Suppressor macrophage treated with lipopolysaccharide for 4 hours (primary cell): Measurements from ENCODE around the gene SLC38A1.
"Not testable (repeated sequence)": the region's sequence is repeated elsewhere in the genome, so short reads cannot be mapped to it uniquely, and the experiment has no call there.

Source experiments
- DNase-seq: peaks from one replicate; pipeline ENCODE4 v3.0.0-alpha.2; 2020

Gene SLC38A1

GRCh38 chr12:46201284-46201789 is 67.5 kb downstream of the SLC38A1 start:
- DNase-seq: no peak

GRCh38 chr12:46200551-46200950 is 68.3 kb downstream of the SLC38A1 start:
- DNase-seq: no peak

- no peak for DNase-seq
Measured at GRCh38 chr12:46198913-46199312, 69.9 kb downstream of the SLC38A1 start.

GRCh38 chr12:46197883-46198282 is 71.0 kb downstream of the SLC38A1 start:
- DNase-seq: no peak

GRCh38 chr12:46190533-46190932 is 78.3 kb downstream of the SLC38A1 start:
- not testable (repeated sequence) for DNase-seq

GRCh38 chr12:46188170-46188569 is 80.7 kb downstream of the SLC38A1 start:
- DNase-seq: no peak

- DNase-seq: no peak
Measured at GRCh38 chr12:46187023-46187422, 81.8 kb downstream of the SLC38A1 start.

GRCh38 chr12:46186088-46186487 is 82.8 kb downstream of the SLC38A1 start:
- no peak for DNase-seq

- DNase-seq: no peak
Measured at GRCh38 chr12:46185686-46186085, 83.2 kb downstream of the SLC38A1 start.

GRCh38 chr12:46184798-46185595 is 83.8 kb downstream of the SLC38A1 start:
- no peak for DNase-seq

GRCh38 chr12:46183112-46183511 is 85.7 kb downstream of the SLC38A1 start:
- no peak for DNase-seq

GRCh38 chr12:46181465-46181864 is 87.4 kb downstream of the SLC38A1 start:
- no peak for DNase-seq

GRCh38 chr12:46179693-46180452 is 89.0 kb downstream of the SLC38A1 start:
- DNase-seq: no peak

GRCh38 chr12:46177837-46178608 is 90.8 kb downstream of the SLC38A1 start:
- no peak for DNase-seq

GRCh38 chr12:46177025-46177424 is 91.8 kb downstream of the SLC38A1 start:
- DNase-seq: peak; percentile 23

GRCh38 chr12:46174919-46175318 is 93.9 kb downstream of the SLC38A1 start:
- no peak for DNase-seq

GRCh38 chr12:46174061-46174662 is 94.7 kb downstream of the SLC38A1 start:
- DNase-seq: peak; percentile 12

GRCh38 chr12:46168426-46168825 is 100.4 kb downstream of the SLC38A1 start:
- DNase-seq: no peak

- DNase-seq: no peak
Measured at GRCh38 chr12:46167412-46167811, 101.4 kb downstream of the SLC38A1 start.

- no peak for DNase-seq
Measured at GRCh38 chr12:46165191-46165590, 103.7 kb downstream of the SLC38A1 start.

GRCh38 chr12:46164186-46164761 is 104.6 kb downstream of the SLC38A1 start:
- DNase-seq: no peak

GRCh38 chr12:46162549-46163076 is 106.2 kb downstream of the SLC38A1 start:
- DNase-seq: peak; percentile 6
